Natural killer cell (primary cell): ENCODE measurements around the gene GSE1. TPM values are rescaled to one million over a fixed set of nuclear protein-coding genes. Genes with fewer than 3 reads are reported as not detected.

Experiments used
- ATAC-seq, 3 donors: fragments of 150-1000 bp in 2 of 3; fragments of 200-7000 bp in 1 of 3; cut with Tn5 transposase; 1 replicate in 1 of 3; 2 replicates in 2 of 3; pipeline ENCODE4 v1.10.0; 2021; ENCODE audit warnings: mild to moderate bottlenecking in 2 of 3, moderate library complexity in 2 of 3
- DNase-seq, 2 donors: peaks; one replicate each; pipeline versions ENCODE4 v3.0.0 to v3.0.0-alpha.2; 2013 to 2021; ENCODE audit warnings: mixed read lengths in 1 of 2
- H3K27ac ChIP-seq: one replicate; pipeline ENCODE4 v1.5.1; 2013; ENCODE audit warnings: mild to moderate bottlenecking, low read length
- H3K27me3 ChIP-seq: one replicate; pipeline ENCODE4 v1.6.1; 2013; ENCODE audit warnings: low read length; ENCODE audit not compliant: control insufficient read depth, insufficient read depth
- H3K36me3 ChIP-seq: one replicate; pipeline ENCODE4 v1.6.1; 2013; ENCODE audit warnings: low read length; ENCODE audit not compliant: control insufficient read depth, insufficient read depth
- H3K4me1 ChIP-seq: one replicate; pipeline ENCODE4 v1.6.1; 2013; ENCODE audit warnings: low read length; ENCODE audit not compliant: control insufficient read depth, insufficient read depth
- H3K4me3 ChIP-seq: one replicate; pipeline ENCODE4 v1.5.1; 2013; ENCODE audit warnings: low read length
- H3K9me3 ChIP-seq: one replicate; pipeline ENCODE4 v1.6.1; 2013; ENCODE audit warnings: low read length; ENCODE audit not compliant: control insufficient read depth, insufficient read depth
- H3K27ac Mint-ChIP-seq, 2 donors: one replicate each; pipeline ENCODE4 v1.8.0; 2022; ENCODE audit warnings: mild to moderate bottlenecking in 2 of 2, mixed read lengths in 2 of 2, moderate library complexity in 1 of 2
- H3K27me3 Mint-ChIP-seq, 2 donors: one replicate each; pipeline ENCODE4 v1.8.0; 2022; ENCODE audit warnings: low read depth in 2 of 2, mixed read lengths in 2 of 2
- H3K36me3 Mint-ChIP-seq: one replicate; pipeline ENCODE4 v1.8.0; 2022; ENCODE audit warnings: mixed read lengths
- H3K4me1 Mint-ChIP-seq, 2 donors: one replicate each; pipeline ENCODE4 v1.8.0; 2022; ENCODE audit warnings: mixed read lengths in 2 of 2
- H3K4me3 Mint-ChIP-seq: one replicate; pipeline ENCODE4 v1.8.0; 2022; ENCODE audit warnings: mild to moderate bottlenecking, moderate library complexity, mixed read lengths
- H3K9me3 Mint-ChIP-seq, 2 donors: one replicate each; pipeline ENCODE4 v1.8.0; 2022; ENCODE audit warnings: mixed read lengths in 2 of 2
- WGBS: methylation state at CpG from one replicate; pipeline ENCODE4 v1.1.7; 2013; ENCODE audit warnings: missing lambda C conversion rate; ENCODE audit not compliant: insufficient coverage; 5-methylcytosine and 5-hydroxymethylcytosine counted together
- intact Hi-C: fragments of 100-400 bp; cut with micrococcal nuclease; formaldehyde crosslinking; loops from one replicate; pipeline ENCODE4 v1.14.2; 2022
- total RNA-seq, 4 donors: library from RNA; stranded (reverse); fragments of 120-200 nt in 1 of 4; gene quantifications; one replicate each; pipeline versions ENCODE4 v1.2.3 to v1.2.4, GENCODE V29; 2013 to 2022
- TF ChIP-seq, protein P1 (sequence below): fragments of 200-600 bp; IDR thresholded peaks from one replicate; pipeline ENCODE4 v1.8.0; 2022; ENCODE audit warnings: antibody characterized with exemption

GSE1 gene
- total RNA-seq, 3 donors from 2014 or later (not counting 1 experiment from before 2014, with no cell fraction given), result 232 to 277 (median 233) TPM

DNA sequence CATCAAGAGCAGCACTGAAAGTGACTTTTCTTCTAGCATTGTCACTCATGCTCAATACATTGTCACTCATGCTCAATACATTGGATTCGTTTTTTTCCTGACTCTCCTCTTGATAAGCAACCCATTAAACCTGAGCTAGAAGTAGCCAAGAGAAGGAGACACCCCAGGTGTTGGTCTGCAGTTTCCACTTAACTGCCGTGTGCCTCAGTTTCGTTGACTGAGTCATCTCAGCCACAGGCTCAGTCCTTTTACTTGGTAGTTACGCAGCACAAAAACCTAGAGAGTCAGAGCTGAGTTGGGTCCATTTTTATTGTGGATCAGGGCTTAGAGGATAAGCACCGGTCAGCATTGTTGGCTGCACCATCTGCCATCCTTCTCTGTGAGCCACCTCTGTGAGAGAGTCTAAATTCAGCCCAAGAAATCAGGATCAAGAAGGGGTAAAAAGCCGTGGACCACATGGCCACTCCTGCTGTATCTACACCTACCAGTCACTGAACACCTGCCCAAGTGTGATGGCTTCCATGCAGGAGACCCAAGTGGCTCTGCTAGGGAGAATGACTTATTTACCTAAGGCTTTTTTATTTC is 64.4 kb downstream of the GSE1 start:
- Histone ChIP-seq H3K27me3 (no peaks in the 10 kb centered on the region), H3K27ac (no peak overlapping the region), H3K4me1 (no peaks in the 10 kb centered on the region), H3K4me3 (no peak overlapping the region), H3K9me3 (no peaks in the 10 kb centered on the region), H3K36me3 (peaks cover 39% of the 10 kb centered on the region)
- no peaks in the 10 kb centered on the region for H3K9me3 Mint-ChIP-seq
- H3K4me1 Mint-ChIP-seq, result peaks cover 10 to 30% of the 10 kb centered on the region in 2 donors
- peaks cover 15% of the 10 kb centered on the region for H3K36me3 Mint-ChIP-seq
- peak overlapping the region in 1 of 2 donors; percentile 34 for H3K27ac Mint-ChIP-seq
- TF ChIP-seq, protein P1, sequence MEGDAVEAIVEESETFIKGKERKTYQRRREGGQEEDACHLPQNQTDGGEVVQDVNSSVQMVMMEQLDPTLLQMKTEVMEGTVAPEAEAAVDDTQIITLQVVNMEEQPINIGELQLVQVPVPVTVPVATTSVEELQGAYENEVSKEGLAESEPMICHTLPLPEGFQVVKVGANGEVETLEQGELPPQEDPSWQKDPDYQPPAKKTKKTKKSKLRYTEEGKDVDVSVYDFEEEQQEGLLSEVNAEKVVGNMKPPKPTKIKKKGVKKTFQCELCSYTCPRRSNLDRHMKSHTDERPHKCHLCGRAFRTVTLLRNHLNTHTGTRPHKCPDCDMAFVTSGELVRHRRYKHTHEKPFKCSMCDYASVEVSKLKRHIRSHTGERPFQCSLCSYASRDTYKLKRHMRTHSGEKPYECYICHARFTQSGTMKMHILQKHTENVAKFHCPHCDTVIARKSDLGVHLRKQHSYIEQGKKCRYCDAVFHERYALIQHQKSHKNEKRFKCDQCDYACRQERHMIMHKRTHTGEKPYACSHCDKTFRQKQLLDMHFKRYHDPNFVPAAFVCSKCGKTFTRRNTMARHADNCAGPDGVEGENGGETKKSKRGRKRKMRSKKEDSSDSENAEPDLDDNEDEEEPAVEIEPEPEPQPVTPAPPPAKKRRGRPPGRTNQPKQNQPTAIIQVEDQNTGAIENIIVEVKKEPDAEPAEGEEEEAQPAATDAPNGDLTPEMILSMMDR, result no peak
- no peak for ATAC-seq
- WGBS, result 94% methylated on average over 6 of the region's 6 CpGs
- no peaks in the 10 kb centered on the region for H3K27me3 Mint-ChIP-seq
- intact Hi-C loops, result no loop called here
- H3K4me3 Mint-ChIP-seq, result no peak overlapping the region
- no peak for DNase-seq

DNA sequence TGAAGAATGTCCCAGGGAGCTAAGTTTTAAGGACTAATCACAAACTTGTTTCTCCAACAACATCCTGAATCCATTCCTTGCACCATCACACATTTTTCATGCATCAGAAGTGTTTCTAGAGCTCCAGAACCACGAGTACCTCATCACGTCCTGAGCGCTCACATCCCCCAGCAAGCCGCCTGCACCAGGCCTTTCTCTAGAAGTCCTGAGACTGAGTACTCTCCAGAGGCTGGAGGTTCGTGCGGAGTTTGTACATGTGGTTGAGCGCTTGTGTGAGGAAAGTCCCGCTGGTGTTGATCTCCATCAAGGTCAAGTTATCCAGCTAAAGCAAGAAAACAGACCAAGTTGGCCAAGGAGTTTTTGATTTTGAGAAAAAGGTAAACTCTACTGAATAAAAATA is 64.9 kb downstream of the GSE1 start:
- Mint-ChIP-seq H3K4me3 (no peak overlapping the region), H3K9me3 (no peaks in the 10 kb centered on the region), H3K36me3 (peaks cover 15% of the 10 kb centered on the region), H3K27ac (no peak overlapping the region), H3K4me1 (peaks cover 10 to 30% of the 10 kb centered on the region in 2 donors), H3K27me3 (no peaks in the 10 kb centered on the region)
- peaks cover 34% of the 10 kb centered on the region for H3K36me3 ChIP-seq
- no peaks in the 10 kb centered on the region for H3K9me3 ChIP-seq
- H3K27ac ChIP-seq, result no peak overlapping the region
- DNase-seq (no peak), ATAC-seq (no peak)
- TF ChIP-seq, protein P1, result no peak
- 94% methylated on average over 8 of the region's 8 CpGs for WGBS
- no peaks in the 10 kb centered on the region for H3K4me1 ChIP-seq
- H3K27me3 ChIP-seq, result no peaks in the 10 kb centered on the region
- intact Hi-C loops, result no loop called here
- no peak overlapping the region for H3K4me3 ChIP-seq

DNA sequence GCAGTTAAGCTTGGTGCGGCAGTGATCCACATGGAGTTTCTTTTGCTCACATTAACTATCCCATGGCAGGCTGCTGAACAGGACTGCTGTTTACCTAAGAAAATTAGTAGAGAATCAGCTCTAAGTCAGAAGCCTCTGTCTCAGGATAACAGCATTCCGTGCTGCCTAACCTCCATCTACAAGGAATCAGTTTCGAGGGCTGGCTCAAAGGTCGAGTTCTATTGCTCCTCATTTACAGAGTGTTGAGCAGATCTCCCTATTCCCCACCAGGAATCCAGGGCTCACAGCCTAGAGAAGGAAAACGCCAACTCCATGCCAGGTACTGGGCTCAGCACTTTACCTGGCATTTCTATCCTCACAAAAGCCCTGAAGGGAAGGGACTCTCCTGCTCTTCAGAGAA is 65.7 kb downstream of the GSE1 start:
- Histone ChIP-seq H3K36me3 (peaks cover 26% of the 10 kb centered on the region), H3K27ac (no peak overlapping the region), H3K27me3 (no peaks in the 10 kb centered on the region), H3K4me3 (no peak overlapping the region), H3K4me1 (no peaks in the 10 kb centered on the region), H3K9me3 (no peaks in the 10 kb centered on the region)
- WGBS, result 97% methylated on average over 5 of the region's 5 CpGs
- H3K36me3 Mint-ChIP-seq, result peaks cover 15% of the 10 kb centered on the region
- ATAC-seq (no peak), DNase-seq (no peak)
- no peak overlapping the region for H3K4me3 Mint-ChIP-seq
- peaks cover 10 to 30% of the 10 kb centered on the region in 2 donors for H3K4me1 Mint-ChIP-seq
- H3K9me3 Mint-ChIP-seq, result no peaks in the 10 kb centered on the region
- intact Hi-C loops, result no loop called here
- TF ChIP-seq, protein P1, result no peak
- H3K27ac Mint-ChIP-seq, result peak overlapping the region; percentile 60 to 83
- no peaks in the 10 kb centered on the region for H3K27me3 Mint-ChIP-seq

DNA sequence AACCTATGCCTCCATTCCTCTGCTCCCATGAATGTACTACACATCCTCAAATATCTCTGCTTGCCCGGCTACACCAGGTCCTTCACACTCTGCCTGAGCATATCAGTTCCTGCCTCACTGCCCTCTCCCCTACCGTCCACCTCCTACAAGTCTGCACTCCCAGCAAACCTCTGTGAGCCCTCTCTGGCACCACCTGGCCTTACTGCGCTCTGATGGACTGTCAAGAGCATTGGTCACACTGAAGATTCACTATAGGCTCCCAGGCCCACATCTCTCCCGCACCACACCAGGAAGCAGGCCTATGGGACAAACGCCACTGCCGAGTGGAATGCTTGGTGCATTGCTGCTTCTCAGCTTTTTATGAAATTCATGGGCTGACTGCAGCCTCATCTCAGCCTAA is 66.7 kb downstream of the GSE1 start:
- H3K27me3 Mint-ChIP-seq, result no peaks in the 10 kb centered on the region
- no peaks in the 10 kb centered on the region for H3K27me3 ChIP-seq
- H3K4me1 ChIP-seq, result no peaks in the 10 kb centered on the region
- no peaks in the 10 kb centered on the region for H3K9me3 ChIP-seq
- H3K4me3 ChIP-seq, result no peak overlapping the region
- no peaks in the 10 kb centered on the region for H3K9me3 Mint-ChIP-seq
- no peak for ATAC-seq
- H3K4me3 Mint-ChIP-seq, result no peak overlapping the region
- TF ChIP-seq, protein P1, result no peak
- 94% methylated on average over 6 of the region's 6 CpGs for WGBS
- no peak for DNase-seq
- H3K36me3 Mint-ChIP-seq, result peaks cover 10% of the 10 kb centered on the region
- peaks cover 10 to 28% of the 10 kb centered on the region in 2 donors for H3K4me1 Mint-ChIP-seq
- no peak overlapping the region for H3K27ac ChIP-seq
- H3K36me3 ChIP-seq, result peaks cover 16% of the 10 kb centered on the region
- H3K27ac Mint-ChIP-seq, result peak overlapping the region; percentile 60 to 83
- intact Hi-C loops, result no loop called here
